Astrocyte (in vitro differentiated cells and primary cell): ENCODE measurements around the gene AKR1B1. TPM values are rescaled to one million over a fixed set of nuclear protein-coding genes. Genes with fewer than 3 reads are reported as not detected.

Source experiments
- DNase-seq: peaks from one replicate; pipeline ENCODE4 v3.0.0-alpha.2; 2010; ENCODE audit warnings: low read depth
- FAIRE-seq: peaks from 2 replicates; lab custom pipeline; 2011; peaks lifted over from hg19 to GRCh38; lab: Jason Lieb, UNC
- H2AFZ ChIP-seq: 2 replicates; pipeline ENCODE4 v1.6.0; 2012; ENCODE audit warnings: low read depth, low read length, inconsistent platforms
- H3K27ac ChIP-seq: 2 replicates; pipeline ENCODE4 v1.5.1; 2011; ENCODE audit warnings: low read depth, low read length, inconsistent platforms
- H3K27me3 ChIP-seq: 2 replicates; pipeline ENCODE4 v1.6.0; 2011; ENCODE audit warnings: low read length, inconsistent platforms; ENCODE audit not compliant: insufficient read depth
- H3K36me3 ChIP-seq: 2 replicates; pipeline ENCODE4 v1.5.1; 2011; ENCODE audit warnings: low read length, inconsistent platforms; ENCODE audit not compliant: insufficient read depth
- H3K4me1 ChIP-seq: 2 replicates; pipeline ENCODE4 v1.5.1; 2011; ENCODE audit warnings: low read length, inconsistent platforms; ENCODE audit not compliant: insufficient read depth
- H3K4me2 ChIP-seq: 2 replicates; pipeline ENCODE4 v1.6.0; 2012; ENCODE audit warnings: low read length, inconsistent platforms
- H3K4me3 ChIP-seq: 2 replicates; pipeline ENCODE4 v1.5.1; 2011; ENCODE audit warnings: low read depth, mild to moderate bottlenecking, low read length, inconsistent platforms; ENCODE audit not compliant: insufficient read depth
- H3K79me2 ChIP-seq: 2 replicates; pipeline ENCODE4 v1.6.0; 2012; ENCODE audit warnings: mild to moderate bottlenecking, low read length, inconsistent platforms; ENCODE audit not compliant: insufficient read depth
- H3K9ac ChIP-seq: 2 replicates; pipeline ENCODE4 v1.6.0; 2012; ENCODE audit warnings: mild to moderate bottlenecking, low read length, inconsistent platforms
- H3K9me3 ChIP-seq: 2 replicates; pipeline ENCODE4 v1.5.1; 2012; ENCODE audit warnings: low read depth, mild to moderate bottlenecking, low read length, inconsistent platforms; ENCODE audit not compliant: insufficient read depth
- H4K20me1 ChIP-seq: 2 replicates; pipeline ENCODE4 v1.6.0; 2012; ENCODE audit warnings: low read length, inconsistent platforms; ENCODE audit not compliant: insufficient read depth
- H3K27ac Mint-ChIP-seq: one replicate; pipeline ENCODE4 v1.8.0; 2021; ENCODE audit warnings: mild to moderate bottlenecking, mixed read lengths; ENCODE audit not compliant: unreplicated experiment
- H3K27me3 Mint-ChIP-seq: one replicate; pipeline ENCODE4 v1.8.0; 2021; ENCODE audit warnings: low read depth, mixed read lengths; ENCODE audit not compliant: unreplicated experiment
- H3K36me3 Mint-ChIP-seq: one replicate; pipeline ENCODE4 v1.8.0; 2021; ENCODE audit warnings: low read depth, mixed read lengths; ENCODE audit not compliant: unreplicated experiment
- H3K4me1 Mint-ChIP-seq: one replicate; pipeline ENCODE4 v1.8.0; 2021; ENCODE audit warnings: low read depth, mixed read lengths; ENCODE audit not compliant: unreplicated experiment
- H3K4me3 Mint-ChIP-seq: one replicate; pipeline ENCODE4 v1.8.0; 2021; ENCODE audit warnings: mild to moderate bottlenecking, moderate library complexity, mixed read lengths; ENCODE audit not compliant: unreplicated experiment
- H3K9me3 Mint-ChIP-seq: one replicate; pipeline ENCODE4 v1.8.0; 2021; ENCODE audit warnings: mild to moderate bottlenecking, mixed read lengths; ENCODE audit not compliant: unreplicated experiment
- CTCF ChIP-seq: IDR thresholded peaks from 2 replicates; pipeline ENCODE4 v1.5.1; 2011; ENCODE audit warnings: low read depth, mild to moderate bottlenecking, inconsistent platforms, low read length, moderate library complexity; ENCODE audit not compliant: insufficient read depth
- EZH2 ChIP-seq: IDR thresholded peaks from 2 replicates; pipeline ENCODE4 v1.6.1; 2012; ENCODE audit warnings: mild to moderate bottlenecking, low read length, inconsistent platforms; ENCODE audit not compliant: insufficient read depth
- total RNA-seq: library from RNA; stranded (reverse); gene quantifications from 2 replicates; pipeline ENCODE4 v1.2.1, GENCODE V29; 2021

Gene AKR1B1
- total RNA-seq, 1 donor from 2014 or later: 114 TPM

- H3K27ac ChIP-seq: no peak overlapping the region
- H3K4me1 ChIP-seq: peaks cover 9% of the 10 kb centered on the region
- no peak overlapping the region for H3K4me3 ChIP-seq
- no peak overlapping the region for H3K4me2 ChIP-seq
- DNase-seq: no peak
- Mint-ChIP-seq H3K9me3 (peaks cover 4% of the 10 kb centered on the region), H3K36me3 (peaks cover 2% of the 10 kb centered on the region), H3K27me3 (no peaks in the 10 kb centered on the region), H3K4me1 (peaks cover 6% of the 10 kb centered on the region), H3K27ac (no peak overlapping the region), H3K4me3 (no peak overlapping the region)
- H3K79me2 ChIP-seq: no peaks in the 10 kb centered on the region
- H4K20me1 ChIP-seq: no peaks in the 10 kb centered on the region
- no peaks in the 10 kb centered on the region for H3K27me3 ChIP-seq
- no peaks in the 10 kb centered on the region for H3K36me3 ChIP-seq
- no peaks in the 10 kb centered on the region for H3K9me3 ChIP-seq
- FAIRE-seq: no peak
- TF ChIP-seq CTCF (no peak), EZH2 (no peak)
- H3K9ac ChIP-seq: no peak overlapping the region
- no peak overlapping the region for H2AFZ ChIP-seq
Measured at GRCh38 chr7:134485203-134485602, 26.3 kb upstream of the AKR1B1 start.

- Histone ChIP-seq H3K27ac (no peak overlapping the region), H2AFZ (no peak overlapping the region), H3K9me3 (no peaks in the 10 kb centered on the region), H3K4me3 (no peak overlapping the region), H3K4me2 (no peak overlapping the region), H3K79me2 (no peaks in the 10 kb centered on the region), H3K4me1 (peaks cover 9% of the 10 kb centered on the region), H3K36me3 (no peaks in the 10 kb centered on the region), H3K27me3 (no peaks in the 10 kb centered on the region), H3K9ac (no peak overlapping the region), H4K20me1 (no peaks in the 10 kb centered on the region)
- H3K36me3 Mint-ChIP-seq: peaks cover 2% of the 10 kb centered on the region
- H3K27ac Mint-ChIP-seq: no peak overlapping the region
- DNase-seq (no peak), FAIRE-seq (no peak)
- H3K9me3 Mint-ChIP-seq: peaks cover 3% of the 10 kb centered on the region
- peaks cover 11% of the 10 kb centered on the region for H3K4me1 Mint-ChIP-seq
- no peak for TF ChIP-seq EZH2
- no peak for TF ChIP-seq CTCF
- H3K27me3 Mint-ChIP-seq: no peaks in the 10 kb centered on the region
- H3K4me3 Mint-ChIP-seq: no peak overlapping the region
Measured at GRCh38 chr7:134483296-134483695, 24.4 kb upstream of the AKR1B1 start.

- no peak overlapping the region for H3K4me3 Mint-ChIP-seq
- Histone ChIP-seq H3K9me3 (no peaks in the 10 kb centered on the region), H4K20me1 (no peaks in the 10 kb centered on the region), H3K4me3 (no peak overlapping the region), H3K9ac (no peak overlapping the region), H3K27me3 (no peaks in the 10 kb centered on the region), H3K27ac (no peak overlapping the region), H3K79me2 (no peaks in the 10 kb centered on the region), H3K4me2 (no peak overlapping the region), H2AFZ (no peak overlapping the region), H3K36me3 (no peaks in the 10 kb centered on the region), H3K4me1 (peaks cover 9% of the 10 kb centered on the region)
- FAIRE-seq (no peak), DNase-seq (no peak)
- H3K27me3 Mint-ChIP-seq: no peaks in the 10 kb centered on the region
- peaks cover 15% of the 10 kb centered on the region for H3K4me1 Mint-ChIP-seq
- H3K9me3 Mint-ChIP-seq: peaks cover 2% of the 10 kb centered on the region
- peaks cover 2% of the 10 kb centered on the region for H3K36me3 Mint-ChIP-seq
- TF ChIP-seq CTCF (no peak), EZH2 (no peak)
- no peak overlapping the region for H3K27ac Mint-ChIP-seq
Measured at GRCh38 chr7:134482858-134483257, 24.0 kb upstream of the AKR1B1 start.
